HG03575 (cell line): Measurements from ENCODE around the gene PNPT1.
"Not testable (repeated sequence)": the region's sequence is repeated elsewhere in the genome, so short reads cannot be mapped to it uniquely, and the experiment has no call there.

Source experiments
- ATAC-seq: cut with Tn5 transposase; IDR thresholded peaks from one replicate; pipeline ENCODE4 v1.9.1; 2021; ENCODE audit not compliant: unreplicated experiment, insufficient number of reproducible peaks, low FRiP score; ENCODE audit errors: extremely low read depth

The PNPT1 gene

GRCh38 chr2:55693181-55694125 lies at the start of gene PNPT1:
Gene PNPT1 (minus strand): TSS chr2:55693844. CDS start chr2:55693823, 21 bp downstream.
- peak; percentile 99 for ATAC-seq

GRCh38 chr2:55742996-55743395 lies 49.4 kb upstream of the PNPT1 start:
- no peak for ATAC-seq

GRCh38 chr2:55736019-55736536 lies 42.4 kb upstream of the PNPT1 start:
- not testable (repeated sequence) for ATAC-seq

GRCh38 chr2:55734726-55735125 lies 41.1 kb upstream of the PNPT1 start:
- ATAC-seq = no peak

- no peak for ATAC-seq
These were observed 39.7 kb upstream of the PNPT1 start for GRCh38 chr2:55733335-55733734.

GRCh38 chr2:55732854-55733253 lies 39.2 kb upstream of the PNPT1 start:
- ATAC-seq = no peak

GRCh38 chr2:55729136-55729685 lies 35.6 kb upstream of the PNPT1 start:
- no peak for ATAC-seq

- no peak for ATAC-seq
These were observed 28.1 kb upstream of the PNPT1 start for GRCh38 chr2:55721596-55722215.

- no peak for ATAC-seq
These were observed 26.8 kb upstream of the PNPT1 start for GRCh38 chr2:55720417-55720816.

- no peak for ATAC-seq
These were observed 26.2 kb upstream of the PNPT1 start for GRCh38 chr2:55719852-55720251.

GRCh38 chr2:55718165-55719008 lies 24.7 kb upstream of the PNPT1 start:
- no peak for ATAC-seq

GRCh38 chr2:55715626-55716025 lies 22.0 kb upstream of the PNPT1 start:
- no peak for ATAC-seq

- not testable (repeated sequence) for ATAC-seq
These were observed 21.5 kb upstream of the PNPT1 start for GRCh38 chr2:55715178-55715577.

GRCh38 chr2:55712477-55713060 lies 18.9 kb upstream of the PNPT1 start:
- no peak for ATAC-seq

- no peak for ATAC-seq
These were observed 16.4 kb upstream of the PNPT1 start for GRCh38 chr2:55710025-55710424.

GRCh38 chr2:55707751-55708150 lies 14.1 kb upstream of the PNPT1 start:
- ATAC-seq = no peak

GRCh38 chr2:55706258-55706657 lies 12.6 kb upstream of the PNPT1 start:
- ATAC-seq = not testable (repeated sequence)

- ATAC-seq = no peak
These were observed 11.5 kb upstream of the PNPT1 start for GRCh38 chr2:55705027-55705653.
